Measurements from ENCODE around the gene VIT. TPM values are rescaled to one million over a fixed set of nuclear protein-coding genes. Genes with fewer than 3 reads are reported as not detected.

VIT gene
- total RNA-seq, 1 donor from 2014 or later: not detected

GRCh38 chr2:36740061-36740460 lies 43.6 kb downstream of the VIT start:
- H3K27me3 ChIP-seq: no peaks in the 10 kb centered on the region
- DNase-seq (ENCODE audit: low spot score): no peak
- H3K27ac ChIP-seq: no peak overlapping the region
- H3K4me2 ChIP-seq: no peak overlapping the region
- H3K9me3 ChIP-seq (ENCODE audit: low read depth): no peaks in the 10 kb centered on the region
- no peaks in the 10 kb centered on the region for H3F3A ChIP-seq (ENCODE audit: low read depth)
- no peak overlapping the region for H3K9ac ChIP-seq
- H3K4me1 ChIP-seq: peaks cover 6% of the 10 kb centered on the region
- Mint-ChIP-seq H3K27me3 (ENCODE audit: insufficient read depth, low read depth) (peaks cover 6% of the 10 kb centered on the region), H3K36me3 (no peaks in the 10 kb centered on the region), H3K4me3 (no peak overlapping the region), H3K9me3 (peaks cover 2% of the 10 kb centered on the region), H3K4me1 (peaks cover 23% of the 10 kb centered on the region), H3K27ac (no peak overlapping the region)
- no peaks in the 10 kb centered on the region for H3K36me3 ChIP-seq
- H3K79me2 ChIP-seq (ENCODE audit: low read depth): no peaks in the 10 kb centered on the region
- TF ChIP-seq CTCF (IDR thresholded peaks at IDR 0.05): no peak
- TF ChIP-seq EZH2 (IDR thresholded peaks at IDR 0.05): no peak
- no peak for TF ChIP-seq EZH2phosphoT487 (IDR thresholded peaks at IDR 0.05)
- no peak overlapping the region for H3K4me3 ChIP-seq
- H4K20me1 ChIP-seq (ENCODE audit: low read depth): no peaks in the 10 kb centered on the region
- H2AFZ ChIP-seq (replicated peaks): no peak overlapping the region

GRCh38 chr2:36741188-36741837 lies 44.8 kb downstream of the VIT start:
- Mint-ChIP-seq H3K4me1 (peaks cover 23% of the 10 kb centered on the region), H3K27ac (no peak overlapping the region), H3K9me3 (peaks cover 5% of the 10 kb centered on the region), H3K27me3 (ENCODE audit: insufficient read depth, low read depth) (peaks cover 6% of the 10 kb centered on the region), H3K4me3 (no peak overlapping the region), H3K36me3 (no peaks in the 10 kb centered on the region)
- Histone ChIP-seq H3F3A (ENCODE audit: low read depth) (no peaks in the 10 kb centered on the region), H3K9ac (no peak overlapping the region), H2AFZ (replicated peaks) (no peak overlapping the region), H3K27me3 (no peaks in the 10 kb centered on the region), H3K36me3 (no peaks in the 10 kb centered on the region), H3K79me2 (ENCODE audit: low read depth) (no peaks in the 10 kb centered on the region), H3K4me1 (peaks cover 6% of the 10 kb centered on the region), H3K27ac (no peak overlapping the region), H3K9me3 (ENCODE audit: low read depth) (no peaks in the 10 kb centered on the region), H3K4me3 (no peak overlapping the region), H4K20me1 (ENCODE audit: low read depth) (no peaks in the 10 kb centered on the region), H3K4me2 (no peak overlapping the region)
- TF ChIP-seq EZH2phosphoT487 (IDR thresholded peaks at IDR 0.05) (no peak), CTCF (IDR thresholded peaks at IDR 0.05) (no peak), EZH2 (IDR thresholded peaks at IDR 0.05) (no peak)
- no peak for DNase-seq (ENCODE audit: low spot score)

GRCh38 chr2:36743954-36744353 lies 47.4 kb downstream of the VIT start:
- H2AFZ ChIP-seq (replicated peaks): no peak overlapping the region
- Mint-ChIP-seq H3K4me1 (peaks cover 12% of the 10 kb centered on the region), H3K27me3 (ENCODE audit: insufficient read depth, low read depth) (peaks cover 5% of the 10 kb centered on the region), H3K9me3 (peaks cover 5% of the 10 kb centered on the region), H3K4me3 (no peak overlapping the region), H3K27ac (no peak overlapping the region), H3K36me3 (no peaks in the 10 kb centered on the region)
- no peak overlapping the region for H3K4me2 ChIP-seq
- no peaks in the 10 kb centered on the region for H3K4me1 ChIP-seq
- H3K9ac ChIP-seq: no peak overlapping the region
- H3K79me2 ChIP-seq (ENCODE audit: low read depth): no peaks in the 10 kb centered on the region
- H4K20me1 ChIP-seq (ENCODE audit: low read depth): no peaks in the 10 kb centered on the region
- no peaks in the 10 kb centered on the region for H3K27me3 ChIP-seq
- no peak overlapping the region for H3K4me3 ChIP-seq
- TF ChIP-seq EZH2phosphoT487 (IDR thresholded peaks at IDR 0.05) (no peak), EZH2 (IDR thresholded peaks at IDR 0.05) (no peak), CTCF (IDR thresholded peaks at IDR 0.05) (no peak)
- H3F3A ChIP-seq (ENCODE audit: low read depth): no peaks in the 10 kb centered on the region
- no peaks in the 10 kb centered on the region for H3K36me3 ChIP-seq
- no peak overlapping the region for H3K27ac ChIP-seq
- H3K9me3 ChIP-seq (ENCODE audit: low read depth): no peaks in the 10 kb centered on the region
- no peak for DNase-seq (ENCODE audit: low spot score)
